DND-41 (cell line): Measurements from ENCODE around the gene GNB5.

Source experiments
- CTCF ChIP-seq: IDR thresholded peaks from 2 replicates; pipeline ENCODE4 v1.5.1; 2012; ENCODE audit warnings: borderline replicate concordance, low read length, moderate library complexity, mild to moderate bottlenecking; ENCODE audit not compliant: poor library complexity, severe bottlenecking; ENCODE audit errors: extremely low read depth
- EZH2 ChIP-seq: IDR thresholded peaks from 3 replicates; pipeline ENCODE4 v1.6.1; 2012; ENCODE audit warnings: borderline replicate concordance, low read depth, mild to moderate bottlenecking, moderate library complexity, low read length, inconsistent platforms; ENCODE audit not compliant: severe bottlenecking

- TF ChIP-seq CTCF: no peak
- TF ChIP-seq EZH2: no peak
Observed at GRCh38 chr15:52099651-52100272, 91.4 kb downstream of the GNB5 start.
